ENCODE data around the gene IGFBP5. TPM values are rescaled to one million over a fixed set of nuclear protein-coding genes. Genes with fewer than 3 reads are reported as not detected.

IGFBP5 gene
- total RNA-seq, 1 experiment from 2014 or later, result not detected

DNA sequence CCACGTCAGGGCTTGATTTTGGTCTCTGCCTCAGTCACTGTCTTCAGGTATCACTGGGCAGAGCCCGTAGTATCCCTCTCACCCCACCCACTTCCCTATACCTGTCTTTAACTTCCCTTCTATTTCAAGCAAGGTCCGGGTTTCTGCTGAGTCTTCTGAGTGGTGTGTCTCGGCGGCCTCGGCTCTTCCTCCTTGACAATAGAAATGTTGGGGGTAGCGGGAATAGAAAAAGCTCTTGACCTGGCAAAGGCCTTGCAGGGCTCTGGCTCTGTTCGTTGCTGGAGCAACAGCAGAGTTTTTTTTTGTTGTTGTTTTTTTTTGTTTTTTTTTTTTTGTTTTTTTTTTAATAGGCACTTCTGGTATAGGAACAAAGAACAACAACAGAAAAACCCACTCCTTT lies 16.0 kb upstream of the IGFBP5 start:
- Histone ChIP-seq H3K27me3 (ENCODE audit: low read length) (no peaks in the 10 kb centered on the region), H3K4me3 (ENCODE audit: low read length) (no peak overlapping the region), H3K27ac (ENCODE audit: low read length) (no peak overlapping the region), H3K36me3 (ENCODE audit: insufficient read depth, low read length) (no peaks in the 10 kb centered on the region), H3K9me3 (ENCODE audit: low read length) (no peaks in the 10 kb centered on the region), H3K79me2 (ENCODE audit: low read length) (no peaks in the 10 kb centered on the region), H2AFZ (ENCODE audit: low read length) (no peak overlapping the region), H3K9me2 (replicated peaks; ENCODE audit: insufficient read depth, low read length) (no peaks in the 10 kb centered on the region), H3K4me1 (ENCODE audit: low read length) (no peaks in the 10 kb centered on the region), H4K20me1 (ENCODE audit: insufficient read depth, low read depth, low read length) (no peaks in the 10 kb centered on the region), H3K9ac (ENCODE audit: low read length) (no peak overlapping the region), H3K4me2 (ENCODE audit: low read depth, low read length, poor library complexity, severe bottlenecking) (no peak overlapping the region)
- DNase-seq, result no peak

DNA sequence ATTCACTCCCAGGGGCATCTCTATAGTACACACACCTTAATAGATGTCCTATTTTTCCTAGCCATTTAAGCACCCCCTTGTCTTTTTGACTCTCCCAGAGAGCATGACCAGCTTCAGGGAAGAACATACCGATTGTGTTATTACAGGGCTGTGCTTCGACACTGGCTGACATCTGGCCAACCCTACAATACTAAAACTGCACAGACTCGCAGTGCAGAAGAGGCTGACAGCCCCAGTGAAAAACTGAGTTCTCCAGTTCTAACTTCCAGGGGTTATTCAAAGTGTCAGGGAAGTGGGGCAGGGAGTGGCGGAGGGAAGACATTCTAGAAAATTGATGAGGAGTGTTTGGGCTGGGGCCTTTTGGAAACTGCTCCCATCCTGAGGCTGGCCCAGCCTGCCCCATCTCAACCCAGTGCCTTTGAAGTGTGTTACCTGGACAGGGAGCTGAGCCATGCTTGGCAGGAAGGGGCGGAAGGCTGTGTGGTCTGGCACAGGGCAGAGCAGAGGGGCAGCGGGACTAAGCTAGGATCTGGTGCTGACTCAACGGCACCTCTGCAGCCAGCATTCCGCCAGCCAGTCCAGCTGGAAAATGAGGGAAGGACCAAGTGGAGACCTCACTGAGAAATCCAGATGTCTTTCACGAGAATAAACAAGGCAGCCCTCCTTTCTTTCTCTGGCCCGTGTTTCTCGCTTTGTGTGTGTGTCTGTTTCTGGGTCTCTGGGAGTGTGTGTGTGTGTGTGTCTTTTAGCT lies 15.4 kb upstream of the IGFBP5 start:
- Histone ChIP-seq H3K4me2 (ENCODE audit: low read depth, low read length, poor library complexity, severe bottlenecking) (no peak overlapping the region), H3K27ac (ENCODE audit: low read length) (no peak overlapping the region), H3K4me3 (ENCODE audit: low read length) (no peak overlapping the region), H3K4me1 (ENCODE audit: low read length) (no peaks in the 10 kb centered on the region), H3K9me3 (ENCODE audit: low read length) (no peaks in the 10 kb centered on the region), H3K9ac (ENCODE audit: low read length) (no peak overlapping the region), H2AFZ (ENCODE audit: low read length) (no peak overlapping the region), H3K9me2 (replicated peaks; ENCODE audit: insufficient read depth, low read length) (no peaks in the 10 kb centered on the region), H4K20me1 (ENCODE audit: insufficient read depth, low read depth, low read length) (no peaks in the 10 kb centered on the region), H3K36me3 (ENCODE audit: insufficient read depth, low read length) (no peaks in the 10 kb centered on the region), H3K79me2 (ENCODE audit: low read length) (no peaks in the 10 kb centered on the region), H3K27me3 (ENCODE audit: low read length) (no peaks in the 10 kb centered on the region)
- no peak for DNase-seq

DNA sequence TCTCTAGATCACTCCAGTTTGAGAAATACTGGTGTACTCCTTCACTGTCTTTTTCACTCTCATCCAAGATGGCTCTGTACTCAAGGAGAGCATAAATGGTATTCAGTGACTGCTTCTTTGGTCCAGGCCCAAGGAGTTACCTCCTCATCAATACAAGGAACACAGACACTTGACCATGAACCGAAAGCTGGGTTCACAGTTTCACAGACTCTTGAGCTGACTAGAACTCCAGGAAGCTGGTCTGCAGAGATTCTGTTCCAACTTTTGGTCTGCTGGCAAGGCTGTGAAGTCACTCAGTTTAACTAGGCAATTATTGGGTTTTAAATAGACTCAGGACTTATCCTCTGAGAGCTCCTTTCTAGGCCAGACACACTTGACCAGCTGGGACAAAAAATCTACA lies 7.4 kb upstream of the IGFBP5 start:
- Histone ChIP-seq H3K9me2 (replicated peaks; ENCODE audit: insufficient read depth, low read length) (no peaks in the 10 kb centered on the region), H3K4me3 (ENCODE audit: low read length) (no peak overlapping the region), H3K9me3 (ENCODE audit: low read length) (no peaks in the 10 kb centered on the region), H2AFZ (ENCODE audit: low read length) (no peak overlapping the region), H3K9ac (ENCODE audit: low read length) (no peak overlapping the region), H3K79me2 (ENCODE audit: low read length) (no peaks in the 10 kb centered on the region), H3K4me2 (ENCODE audit: low read depth, low read length, poor library complexity, severe bottlenecking) (no peak overlapping the region), H4K20me1 (ENCODE audit: insufficient read depth, low read depth, low read length) (no peaks in the 10 kb centered on the region), H3K4me1 (ENCODE audit: low read length) (no peaks in the 10 kb centered on the region), H3K36me3 (ENCODE audit: insufficient read depth, low read length) (no peaks in the 10 kb centered on the region), H3K27ac (ENCODE audit: low read length) (no peak overlapping the region), H3K27me3 (ENCODE audit: low read length) (no peaks in the 10 kb centered on the region)
- no peak for DNase-seq

DNA sequence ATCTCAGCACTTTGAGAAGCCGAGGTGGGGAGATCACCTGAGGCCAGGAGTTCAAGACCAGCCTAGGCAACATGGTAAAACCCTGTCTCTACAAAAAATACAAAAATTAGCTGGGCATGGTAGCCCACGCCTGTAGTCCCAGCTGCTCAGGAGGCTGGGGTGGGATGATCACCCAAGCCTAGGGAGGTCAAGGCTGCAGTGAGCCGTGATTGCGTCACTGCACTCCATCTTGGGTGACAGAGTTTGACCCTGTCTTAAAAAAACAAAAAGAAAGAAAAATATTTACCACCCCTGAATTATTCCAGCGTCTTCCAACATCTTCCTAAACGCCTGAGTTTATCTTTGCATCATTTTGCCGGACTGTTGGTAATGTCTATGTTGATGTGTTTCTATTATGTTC lies 6.2 kb upstream of the IGFBP5 start:
- no peak overlapping the region for H3K9ac ChIP-seq (ENCODE audit: low read length)
- H3K4me3 ChIP-seq (ENCODE audit: low read length), result no peak overlapping the region
- no peaks in the 10 kb centered on the region for H4K20me1 ChIP-seq (ENCODE audit: insufficient read depth, low read depth, low read length)
- H3K4me1 ChIP-seq (ENCODE audit: low read length), result no peaks in the 10 kb centered on the region
- H2AFZ ChIP-seq (ENCODE audit: low read length), result no peak overlapping the region
- H3K9me2 ChIP-seq (replicated peaks; ENCODE audit: insufficient read depth, low read length), result no peaks in the 10 kb centered on the region
- H3K27me3 ChIP-seq (ENCODE audit: low read length), result no peaks in the 10 kb centered on the region
- H3K79me2 ChIP-seq (ENCODE audit: low read length), result no peaks in the 10 kb centered on the region
- H3K36me3 ChIP-seq (ENCODE audit: insufficient read depth, low read length), result no peaks in the 10 kb centered on the region
- no peak overlapping the region for H3K4me2 ChIP-seq (ENCODE audit: low read depth, low read length, poor library complexity, severe bottlenecking)
- no peaks in the 10 kb centered on the region for H3K9me3 ChIP-seq (ENCODE audit: low read length)
- DNase-seq, result no peak
- H3K27ac ChIP-seq (ENCODE audit: low read length), result no peak overlapping the region

DNA sequence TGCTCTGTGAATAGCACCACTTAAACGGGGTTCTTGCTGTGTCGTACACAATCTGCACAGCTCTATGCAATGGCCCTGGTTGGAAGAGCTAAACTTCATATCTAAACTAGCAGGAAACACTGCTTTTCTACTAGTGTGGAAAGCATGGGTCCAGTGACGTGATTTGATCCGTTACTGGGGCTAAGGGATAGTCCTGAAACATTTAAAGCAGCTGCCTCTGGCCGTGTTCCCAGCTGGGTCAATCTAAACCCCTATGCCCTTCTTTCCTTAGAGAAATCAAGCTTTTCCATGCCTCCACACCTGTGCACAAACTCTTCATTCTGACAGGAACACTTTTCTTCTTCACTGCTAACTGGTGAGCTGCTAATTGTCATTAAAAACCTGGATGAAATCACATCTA lies 5.4 kb upstream of the IGFBP5 start:
- Histone ChIP-seq H3K4me1 (ENCODE audit: low read length) (no peaks in the 10 kb centered on the region), H3K9me2 (replicated peaks; ENCODE audit: insufficient read depth, low read length) (no peaks in the 10 kb centered on the region), H3K4me3 (ENCODE audit: low read length) (no peak overlapping the region), H3K79me2 (ENCODE audit: low read length) (no peaks in the 10 kb centered on the region), H3K4me2 (ENCODE audit: low read depth, low read length, poor library complexity, severe bottlenecking) (no peak overlapping the region), H3K27me3 (ENCODE audit: low read length) (no peaks in the 10 kb centered on the region), H3K9me3 (ENCODE audit: low read length) (no peaks in the 10 kb centered on the region), H3K36me3 (ENCODE audit: insufficient read depth, low read length) (no peaks in the 10 kb centered on the region), H3K9ac (ENCODE audit: low read length) (no peak overlapping the region), H3K27ac (ENCODE audit: low read length) (no peak overlapping the region), H4K20me1 (ENCODE audit: insufficient read depth, low read depth, low read length) (no peaks in the 10 kb centered on the region), H2AFZ (ENCODE audit: low read length) (no peak overlapping the region)
- DNase-seq, result no peak

DNA sequence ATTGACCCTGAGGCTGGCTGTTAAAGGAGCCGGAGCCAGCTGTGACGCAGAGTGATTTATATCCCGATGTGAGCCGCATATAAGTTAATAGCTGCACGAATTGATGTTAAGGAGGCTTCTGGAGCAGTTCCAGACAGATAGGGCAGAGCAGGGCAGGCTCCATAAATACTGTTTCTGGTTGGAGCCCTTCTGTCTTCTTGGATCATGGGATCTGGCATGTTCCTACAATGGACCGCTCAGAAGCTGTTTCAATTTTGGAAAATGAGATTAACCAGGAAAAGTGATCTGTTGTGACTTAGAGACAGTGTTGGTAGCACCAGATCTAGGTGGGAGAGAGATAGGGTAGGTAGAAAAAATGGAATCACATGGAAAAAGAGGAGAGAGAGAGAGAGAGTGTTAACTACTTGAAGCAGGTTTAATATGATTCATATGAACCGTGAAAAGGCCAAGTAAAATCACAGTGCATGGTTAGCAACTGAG lies 4.8 kb upstream of the IGFBP5 start:
- no peak overlapping the region for H3K4me3 ChIP-seq (ENCODE audit: low read length)
- H3K9me3 ChIP-seq (ENCODE audit: low read length), result no peaks in the 10 kb centered on the region
- no peaks in the 10 kb centered on the region for H3K79me2 ChIP-seq (ENCODE audit: low read length)
- DNase-seq, result no peak
- H3K27me3 ChIP-seq (ENCODE audit: low read length), result no peaks in the 10 kb centered on the region
- no peak overlapping the region for H3K4me2 ChIP-seq (ENCODE audit: low read depth, low read length, poor library complexity, severe bottlenecking)
- H2AFZ ChIP-seq (ENCODE audit: low read length), result no peak overlapping the region
- H3K9me2 ChIP-seq (replicated peaks; ENCODE audit: insufficient read depth, low read length), result no peaks in the 10 kb centered on the region
- H4K20me1 ChIP-seq (ENCODE audit: insufficient read depth, low read depth, low read length), result no peaks in the 10 kb centered on the region
- H3K36me3 ChIP-seq (ENCODE audit: insufficient read depth, low read length), result no peaks in the 10 kb centered on the region
- no peak overlapping the region for H3K27ac ChIP-seq (ENCODE audit: low read length)
- no peak overlapping the region for H3K9ac ChIP-seq (ENCODE audit: low read length)
- no peaks in the 10 kb centered on the region for H3K4me1 ChIP-seq (ENCODE audit: low read length)

DNA sequence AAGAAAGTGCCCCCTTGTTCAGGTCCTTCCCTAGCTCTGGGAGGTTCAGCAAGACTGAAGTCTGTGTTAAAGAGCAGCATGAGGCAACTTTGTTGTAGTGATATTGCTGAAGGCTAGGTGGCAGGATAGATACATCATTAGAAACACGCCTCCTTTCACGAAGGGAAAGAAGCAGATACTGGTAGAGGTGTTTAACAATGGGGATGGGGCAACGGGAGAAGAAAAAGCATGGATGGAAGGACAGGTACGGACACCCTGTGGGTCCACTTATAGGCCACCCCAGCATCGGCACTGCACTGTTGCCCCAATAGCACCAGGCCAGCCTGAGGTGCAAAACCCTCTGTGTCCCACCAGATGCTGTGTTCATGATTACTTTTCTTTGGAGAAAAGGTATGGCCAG lies 3.5 kb upstream of the IGFBP5 start:
- Histone ChIP-seq H3K27ac (ENCODE audit: low read length) (no peak overlapping the region), H4K20me1 (ENCODE audit: insufficient read depth, low read depth, low read length) (no peaks in the 10 kb centered on the region), H3K27me3 (ENCODE audit: low read length) (no peaks in the 10 kb centered on the region), H3K9ac (ENCODE audit: low read length) (no peak overlapping the region), H3K9me3 (ENCODE audit: low read length) (no peaks in the 10 kb centered on the region), H3K79me2 (ENCODE audit: low read length) (no peaks in the 10 kb centered on the region), H3K4me1 (ENCODE audit: low read length) (no peaks in the 10 kb centered on the region), H3K4me3 (ENCODE audit: low read length) (no peak overlapping the region), H3K9me2 (replicated peaks; ENCODE audit: insufficient read depth, low read length) (no peaks in the 10 kb centered on the region), H2AFZ (ENCODE audit: low read length) (no peak overlapping the region), H3K4me2 (ENCODE audit: low read depth, low read length, poor library complexity, severe bottlenecking) (no peak overlapping the region), H3K36me3 (ENCODE audit: insufficient read depth, low read length) (no peaks in the 10 kb centered on the region)
- peak; percentile 71 for DNase-seq

DNA sequence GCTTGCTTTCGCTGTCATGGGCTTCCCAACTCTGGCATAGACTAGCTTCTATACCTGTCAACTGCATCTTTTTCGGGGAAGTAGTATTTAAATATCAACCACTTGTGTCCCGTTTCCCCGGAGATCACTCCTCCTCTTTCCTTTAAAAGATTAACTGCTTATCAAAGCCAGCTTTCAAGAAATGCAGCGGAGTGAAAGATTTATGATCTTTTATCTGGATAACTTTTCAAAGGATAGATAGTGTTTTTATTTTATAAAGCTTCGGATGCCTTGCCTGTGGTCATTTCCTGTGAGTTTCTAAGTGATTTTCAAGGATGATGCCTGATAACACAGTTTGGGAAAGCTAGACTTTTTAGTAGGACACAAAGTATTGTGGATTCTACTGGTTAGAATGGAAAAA lies 2.9 kb upstream of the IGFBP5 start:
- no peaks in the 10 kb centered on the region for H3K9me2 ChIP-seq (replicated peaks; ENCODE audit: insufficient read depth, low read length)
- DNase-seq, result no peak
- H3K27me3 ChIP-seq (ENCODE audit: low read length), result no peaks in the 10 kb centered on the region
- H3K79me2 ChIP-seq (ENCODE audit: low read length), result no peaks in the 10 kb centered on the region
- no peak overlapping the region for H3K4me2 ChIP-seq (ENCODE audit: low read depth, low read length, poor library complexity, severe bottlenecking)
- H3K27ac ChIP-seq (ENCODE audit: low read length), result no peak overlapping the region
- H4K20me1 ChIP-seq (ENCODE audit: insufficient read depth, low read depth, low read length), result no peaks in the 10 kb centered on the region
- no peak overlapping the region for H2AFZ ChIP-seq (ENCODE audit: low read length)
- no peaks in the 10 kb centered on the region for H3K9me3 ChIP-seq (ENCODE audit: low read length)
- no peaks in the 10 kb centered on the region for H3K4me1 ChIP-seq (ENCODE audit: low read length)
- no peak overlapping the region for H3K9ac ChIP-seq (ENCODE audit: low read length)
- H3K4me3 ChIP-seq (ENCODE audit: low read length), result no peak overlapping the region
- no peaks in the 10 kb centered on the region for H3K36me3 ChIP-seq (ENCODE audit: insufficient read depth, low read length)

Measured in Karpas-422 (cell line).